Activated CD4-positive, alpha-beta T cell treated with anti-CD3 and anti-CD28 coated beads for 24 hours (primary cell): ENCODE data around the gene CDH4.

Experiments used
- DNase-seq, 2 donors: peaks; one replicate each; pipeline ENCODE4 v3.0.0-alpha.2; 2020; ENCODE audit warnings: low read depth in 2 of 2

The CDH4 gene

DNA sequence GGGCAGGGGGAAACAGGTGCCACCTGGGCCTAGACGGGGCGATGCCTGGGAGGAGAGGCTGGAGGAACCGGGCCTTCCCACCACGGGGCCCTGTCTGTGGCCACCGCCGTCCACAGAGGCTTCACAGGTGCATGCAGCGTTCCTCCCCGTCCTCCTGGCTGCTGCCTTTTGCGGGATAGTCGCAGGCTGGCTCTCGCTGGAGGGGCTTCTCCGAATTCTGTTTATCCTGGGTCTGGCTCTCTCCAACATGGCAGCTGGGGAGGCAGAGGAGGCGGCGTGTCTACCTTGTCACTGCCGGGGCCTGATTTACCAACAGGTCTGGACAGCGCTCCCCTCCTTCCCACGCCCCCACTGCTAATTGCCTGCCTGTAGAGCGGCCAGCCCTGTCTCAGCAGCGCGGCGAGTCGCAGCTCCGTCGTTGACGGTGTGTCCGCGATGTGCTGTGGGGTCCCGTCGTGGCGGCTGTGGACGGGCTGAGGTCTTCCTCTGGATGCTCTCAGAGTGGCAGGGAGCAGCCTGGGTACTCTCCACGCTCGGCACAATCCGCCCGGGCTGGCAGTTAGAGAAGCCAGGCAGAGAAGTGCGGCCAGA is 550.8 kb downstream of the CDH4 start:
- no peak for DNase-seq

GRCh38 chr20:61803416-61803914 is 551.4 kb downstream of the CDH4 start:
- DNase-seq, result no peak

DNA sequence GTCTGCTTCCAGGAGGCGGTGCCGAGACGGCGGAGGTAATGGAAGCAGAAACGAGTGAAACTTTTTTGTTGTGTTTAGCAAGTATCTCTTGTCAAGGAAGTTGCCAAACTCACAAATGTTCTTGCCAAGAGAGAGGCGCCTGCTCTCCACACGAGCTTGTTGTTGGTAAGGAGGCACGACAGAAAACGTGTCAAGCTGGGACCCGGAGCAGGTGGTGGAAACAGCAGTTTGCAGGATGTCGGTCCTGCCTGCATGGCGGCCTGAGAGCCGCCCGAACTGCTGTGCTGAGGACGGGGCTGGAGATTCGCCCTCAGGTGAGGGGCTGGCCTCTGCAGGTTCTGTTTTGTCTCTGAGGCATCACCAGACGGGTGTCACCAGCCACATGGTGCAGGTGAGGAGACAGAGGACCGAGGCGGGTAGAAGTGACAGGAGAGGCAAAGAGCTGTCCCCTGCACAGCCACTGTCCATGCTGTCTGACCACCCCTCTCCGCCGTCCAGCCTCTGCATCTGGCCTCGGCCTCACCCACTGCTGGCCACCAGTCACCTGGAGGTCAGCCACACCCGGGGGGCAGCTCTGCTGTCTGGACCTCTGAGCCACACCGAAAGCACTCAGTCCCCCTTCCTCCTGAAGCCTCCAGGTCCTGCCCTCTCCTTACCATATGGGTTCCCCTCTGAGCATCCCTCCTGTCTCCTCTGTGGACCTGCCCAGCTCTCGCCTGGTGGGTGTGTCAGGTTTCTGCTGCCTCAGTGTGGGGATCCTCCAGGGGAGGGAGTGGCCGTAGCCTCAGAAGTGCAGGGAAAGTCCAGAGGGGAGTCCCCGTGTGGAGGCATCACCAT is 552.1 kb downstream of the CDH4 start:
- DNase-seq, result no peak

DNA sequence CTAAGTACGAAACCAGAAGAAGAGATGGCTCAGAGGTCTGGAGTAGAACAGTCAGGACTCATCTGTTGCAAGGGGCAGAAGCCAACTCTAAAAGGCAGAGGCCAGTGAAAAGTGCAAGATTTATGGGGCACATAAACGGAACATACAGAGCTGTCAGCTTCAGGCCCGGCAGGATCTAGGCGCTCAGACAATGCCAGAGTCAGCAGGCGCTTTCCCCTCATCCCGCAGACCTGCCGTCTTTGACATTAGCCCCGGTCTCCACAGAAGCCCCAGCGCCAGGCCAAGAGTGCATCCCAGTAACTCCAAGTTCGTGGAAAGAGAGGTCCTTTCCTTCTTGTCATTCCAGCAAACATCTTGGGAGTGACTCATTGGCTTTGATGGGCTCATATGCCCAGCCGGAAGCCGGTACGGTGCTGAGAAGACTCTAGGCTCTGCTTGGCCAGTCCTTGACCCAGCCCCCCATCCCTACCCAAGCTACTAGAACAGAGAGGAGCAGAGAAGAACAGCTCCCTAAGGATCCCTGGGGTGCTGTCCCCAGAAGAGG is 552.8 kb downstream of the CDH4 start:
- DNase-seq, result no peak

DNA sequence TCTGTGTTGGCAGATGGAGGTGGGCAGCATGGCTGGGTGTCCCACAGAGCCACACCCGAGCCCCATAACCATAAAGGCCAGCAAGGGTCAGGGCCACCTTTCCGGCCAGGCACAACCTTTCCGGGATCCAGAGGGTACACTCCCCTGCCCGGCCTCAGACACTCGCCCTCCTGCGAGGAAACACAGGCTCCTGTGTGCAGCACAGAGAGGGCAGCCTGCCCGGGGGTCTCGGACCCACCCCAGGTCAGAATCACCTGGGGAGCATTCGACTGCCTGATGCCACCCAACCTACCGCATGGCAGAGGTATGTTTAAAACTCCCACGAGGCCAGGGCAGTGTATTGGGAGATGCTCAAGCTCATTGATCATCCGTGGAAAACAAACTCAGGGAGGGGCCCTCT is 553.3 kb downstream of the CDH4 start:
- DNase-seq, result no peak

- no peak for DNase-seq
These were observed 553.7 kb downstream of the CDH4 start for GRCh38 chr20:61805781-61806180.

- no peak for DNase-seq
These were observed 554.3 kb downstream of the CDH4 start for GRCh38 chr20:61806314-61806713.

DNA sequence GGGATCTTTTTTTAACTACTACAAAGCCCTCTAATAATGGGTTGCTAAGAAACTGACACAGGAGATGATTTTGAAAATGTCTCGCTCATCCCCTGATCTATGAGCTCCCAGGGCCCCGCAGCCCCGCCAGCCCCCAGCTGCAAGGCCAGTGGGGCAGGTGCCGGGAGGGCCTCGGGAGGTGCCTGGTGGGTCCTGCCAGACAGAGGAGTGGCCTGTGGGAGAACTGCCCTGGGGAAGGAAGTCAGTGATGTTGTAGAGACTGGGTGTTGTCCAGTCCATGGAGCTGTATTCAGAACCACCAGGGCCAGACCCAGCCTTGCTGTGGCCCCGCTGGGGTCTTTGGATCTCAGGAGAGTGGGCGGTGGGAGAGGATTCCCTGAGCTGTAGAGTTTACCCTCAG is 554.9 kb downstream of the CDH4 start:
- no peak for DNase-seq

DNA sequence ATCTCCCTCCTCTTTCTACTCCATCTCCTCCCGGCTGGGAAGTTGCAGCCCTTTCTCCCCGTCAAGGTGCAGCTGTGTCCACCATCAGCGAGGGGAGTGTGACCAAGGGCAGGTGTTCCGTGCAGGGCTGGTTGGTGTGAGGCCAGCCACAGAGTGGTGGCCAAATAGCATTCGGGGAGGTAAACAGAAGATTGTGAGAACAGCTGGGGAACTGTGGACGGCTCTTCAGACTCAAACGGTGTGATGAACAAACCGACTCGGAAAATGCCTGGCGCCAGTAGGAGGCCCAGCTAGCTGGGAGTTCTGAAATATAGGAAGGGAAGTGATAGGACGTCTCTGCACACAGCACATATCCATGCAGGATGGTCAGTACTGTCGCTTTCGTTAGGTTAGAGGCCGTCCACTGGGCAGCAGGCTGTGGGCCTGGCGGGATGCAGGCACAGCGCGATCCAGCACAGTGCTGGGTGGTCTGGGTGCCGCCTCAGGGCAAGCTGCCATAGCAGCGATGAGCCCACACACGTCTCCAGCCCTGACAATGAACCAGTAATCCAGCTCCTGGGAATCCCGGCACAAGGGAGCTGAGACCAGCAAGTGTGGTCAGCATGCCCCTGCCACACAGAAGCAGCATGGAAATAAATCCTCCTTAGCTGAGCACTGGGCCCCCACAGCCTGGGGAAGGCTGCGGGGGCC is 555.6 kb downstream of the CDH4 start:
- DNase-seq, result no peak

DNA sequence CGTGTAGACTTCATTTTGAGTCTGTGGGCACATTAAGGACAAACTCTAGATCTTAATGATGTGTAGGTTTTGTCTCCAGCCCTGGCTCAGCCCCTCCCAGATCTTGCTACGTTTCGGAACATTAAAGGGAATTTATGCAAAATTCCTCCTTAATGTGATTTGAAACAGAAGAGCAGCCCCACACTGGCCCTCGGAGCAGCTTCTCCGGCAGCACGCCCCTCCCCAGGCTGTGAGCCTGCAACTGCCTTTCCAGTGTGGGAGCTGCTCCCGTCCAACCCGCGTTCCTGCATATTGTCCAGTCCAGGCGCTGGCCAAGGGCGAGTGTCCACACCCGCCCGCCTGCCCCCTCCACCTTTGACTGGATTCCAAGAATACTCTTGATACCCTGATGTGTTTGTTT is 556.4 kb downstream of the CDH4 start:
- no peak for DNase-seq

DNA sequence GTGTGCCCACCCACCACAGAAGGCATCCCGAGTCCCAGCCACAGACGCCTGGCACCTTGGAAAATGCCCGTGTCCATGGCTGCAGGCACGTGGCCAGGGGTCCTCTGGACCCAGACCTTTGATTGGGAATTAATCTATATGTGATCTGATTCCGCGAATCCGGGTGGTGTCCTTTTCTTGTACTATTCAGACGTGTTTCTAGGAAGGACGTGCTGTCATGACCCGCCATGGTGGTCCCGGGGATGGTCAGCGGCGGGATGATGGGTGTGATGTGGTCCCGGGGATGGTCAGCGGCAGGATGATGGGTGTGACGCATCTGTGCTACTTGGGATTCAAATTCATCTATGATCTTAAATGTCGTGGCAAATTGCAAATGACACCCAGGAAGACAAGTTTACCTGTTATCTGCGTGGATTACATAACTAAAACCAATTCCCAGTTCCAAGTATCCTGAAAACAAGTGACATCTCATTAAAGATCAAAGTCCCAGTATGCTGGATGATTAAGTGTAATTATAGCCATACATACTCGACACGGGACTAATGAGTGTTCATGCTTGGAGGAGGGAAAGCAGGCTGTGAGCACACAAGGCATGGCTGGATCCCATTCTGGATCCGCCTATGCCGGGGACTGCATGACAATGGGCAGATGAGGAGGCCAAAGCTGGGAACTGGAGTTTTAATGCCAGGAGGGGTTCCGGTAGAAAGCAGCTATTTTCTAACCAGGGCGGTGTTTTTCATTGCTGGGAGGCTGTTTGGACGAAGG is 557.1 kb downstream of the CDH4 start:
- no peak for DNase-seq

- DNase-seq, result no peak
These were observed 558.1 kb downstream of the CDH4 start for GRCh38 chr20:61810066-61810737.

DNA sequence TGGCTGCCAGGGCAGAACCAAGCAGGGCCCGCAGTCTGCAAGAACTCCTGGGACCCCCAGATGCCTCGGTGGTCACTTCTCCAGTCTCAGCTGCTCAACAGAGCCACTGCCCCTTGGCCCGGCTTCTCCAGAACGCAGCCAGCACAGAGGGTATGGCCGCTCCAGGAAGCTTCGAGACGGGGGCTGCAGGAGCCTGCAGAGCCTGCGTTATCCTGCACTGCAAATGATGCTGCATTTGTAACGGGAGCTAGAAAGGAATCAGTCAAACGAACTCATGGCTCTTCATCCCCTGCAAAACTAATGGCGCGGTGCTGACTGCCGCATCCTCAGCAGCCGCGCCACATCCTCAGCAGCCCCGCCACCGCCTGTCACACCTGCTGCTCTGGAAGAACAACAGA is 558.7 kb downstream of the CDH4 start:
- DNase-seq, result no peak

GRCh38 chr20:61811166-61811565 is 559.1 kb downstream of the CDH4 start:
- DNase-seq, result no peak

DNA sequence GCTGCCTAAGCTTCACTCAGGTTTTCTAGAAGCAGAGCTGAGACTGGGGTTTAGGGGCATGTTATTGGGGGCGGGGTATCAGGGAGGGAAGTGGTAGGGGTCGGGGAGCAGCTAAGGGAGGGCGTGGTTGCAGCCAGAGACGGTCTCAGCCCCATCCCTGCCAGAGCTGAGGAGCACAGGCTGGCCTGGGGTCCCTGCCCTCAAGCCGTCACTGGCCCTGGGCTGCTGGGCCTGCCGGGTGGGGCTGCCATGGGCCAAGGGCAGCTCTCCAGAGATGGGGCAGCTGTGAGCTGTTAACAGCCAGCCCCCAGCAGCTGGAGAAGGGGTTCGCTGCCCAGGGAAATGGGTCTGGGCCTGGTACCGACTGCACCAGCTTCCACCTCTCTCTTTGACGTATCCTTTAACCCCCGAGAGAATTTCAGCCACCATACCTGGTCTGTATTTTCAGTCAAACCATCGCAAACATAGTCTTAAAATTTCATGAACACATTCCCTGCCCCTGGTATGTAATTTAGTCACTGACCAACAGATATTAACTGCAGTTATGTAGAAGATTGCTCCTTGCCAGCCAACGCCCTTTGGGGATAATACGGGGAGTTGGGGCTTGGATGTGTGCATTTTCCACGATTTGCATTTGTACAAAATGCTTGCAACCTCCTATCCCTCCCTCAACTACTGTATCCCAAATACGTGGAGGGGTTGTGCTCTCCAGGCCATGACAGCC is 560.2 kb downstream of the CDH4 start:
- no peak for DNase-seq

DNA sequence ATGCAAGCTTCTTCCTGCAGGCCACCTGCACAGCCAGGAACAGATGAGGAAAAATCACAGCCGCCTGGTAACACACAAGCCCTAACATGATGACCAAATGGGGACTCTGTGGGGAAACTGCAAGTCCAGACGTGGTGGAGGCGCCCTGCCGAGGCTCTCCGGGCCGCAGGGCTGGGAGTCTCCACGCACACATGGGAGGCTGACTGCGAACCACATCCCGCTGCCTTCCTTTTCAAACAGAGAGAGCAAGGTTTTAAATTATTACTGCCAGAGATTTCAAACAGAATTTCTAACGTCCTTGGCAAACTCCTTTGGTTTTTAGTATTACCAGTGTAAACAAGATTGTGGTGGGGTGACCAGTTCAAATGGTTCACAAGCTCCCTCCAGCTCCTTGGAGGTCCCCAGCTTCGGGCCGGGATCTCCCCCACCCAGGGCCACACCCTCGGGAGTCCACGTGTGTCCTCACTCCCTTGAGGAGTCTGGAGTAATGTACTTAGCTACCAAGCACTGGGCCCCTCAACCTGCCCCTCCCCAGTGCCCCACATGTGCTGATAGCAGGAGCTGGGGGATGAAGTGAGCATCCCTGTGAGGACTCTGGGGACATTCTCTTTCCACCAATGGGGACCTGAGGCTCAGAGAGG is 560.9 kb downstream of the CDH4 start:
- no peak for DNase-seq

GRCh38 chr20:61813791-61814190 is 561.7 kb downstream of the CDH4 start:
- no peak for DNase-seq

DNA sequence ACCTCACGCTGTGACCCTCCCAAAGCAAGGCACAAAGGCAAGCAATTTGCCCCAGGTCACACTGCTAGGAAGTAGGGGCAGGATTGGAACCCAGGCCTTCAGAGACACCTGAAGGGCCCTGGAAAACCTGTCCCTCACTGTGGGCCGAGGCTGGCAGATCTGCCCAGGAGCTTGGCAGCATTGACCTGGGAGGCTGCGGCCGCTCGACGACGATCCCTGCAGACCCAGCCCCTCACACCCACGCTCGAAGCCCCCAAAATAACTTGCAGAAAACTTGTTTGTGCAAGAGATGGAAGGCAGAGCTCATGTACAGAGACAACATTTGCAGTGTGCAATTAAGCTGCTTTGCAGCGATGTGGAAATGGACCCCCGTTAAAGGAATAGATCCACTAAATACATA is 562.2 kb downstream of the CDH4 start:
- DNase-seq, result no peak

DNA sequence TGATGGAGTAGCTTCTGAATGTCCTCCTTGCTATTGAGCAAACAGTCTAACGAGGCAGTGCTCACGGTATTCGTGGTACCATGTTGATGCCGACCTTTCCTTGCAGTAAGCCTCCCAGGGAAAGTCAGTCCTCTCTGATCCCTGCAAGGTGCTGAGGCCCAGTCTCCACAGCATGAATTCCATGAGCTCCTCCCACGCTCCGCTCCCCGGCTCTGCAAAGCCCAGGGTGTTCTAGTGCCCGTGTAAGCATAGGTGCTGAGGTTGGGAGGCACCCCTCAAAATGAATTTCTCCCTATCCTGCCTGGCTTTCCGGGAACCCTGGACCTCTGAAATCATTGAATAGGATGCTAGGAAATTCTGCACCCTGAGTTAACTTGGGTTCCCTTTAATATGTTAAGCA is 562.7 kb downstream of the CDH4 start:
- DNase-seq, result no peak

GRCh38 chr20:61815176-61815575 is 563.1 kb downstream of the CDH4 start:
- no peak for DNase-seq
